HepG2 (cell line): ENCODE results near the gene METTL27. TPM values are rescaled to one million over a fixed set of nuclear protein-coding genes. Genes with fewer than 3 reads are reported as not detected.

ENCODE experiments used
- ATF1 ChIP-seq: IDR thresholded peaks from 2 replicates; pipeline ENCODE4 v1.6.1; 2016; ENCODE audit warnings: mild to moderate bottlenecking, control low read depth
- CBX5 ChIP-seq: sonication (generic); formaldehyde crosslinking; IDR thresholded peaks from 2 replicates; pipeline ENCODE4 v1.4.0; 2020; ENCODE audit warnings: missing genetic modification reagents, borderline replicate concordance
- ELF1 ChIP-seq: sonication (generic); formaldehyde crosslinking; IDR thresholded peaks from 2 replicates; pipeline ENCODE4 v1.4.0; 2020; ENCODE audit warnings: missing genetic modification reagents
- FOSL2 ChIP-seq: sonication (generic); formaldehyde crosslinking; IDR thresholded peaks from 2 replicates; pipeline ENCODE4 v1.4.0; 2020; ENCODE audit warnings: missing genetic modification reagents
- HNF4A ChIP-seq: sonication (generic); formaldehyde crosslinking; IDR thresholded peaks from 2 replicates; pipeline ENCODE4 v1.4.0; 2020; ENCODE audit warnings: missing genetic modification reagents
- HOXA3 ChIP-seq: sonication (generic); formaldehyde crosslinking; IDR thresholded peaks from 2 replicates; pipeline ENCODE4 v1.5.0; 2020; ENCODE audit warnings: missing genetic modification reagents
- KDM1A ChIP-seq: IDR thresholded peaks from 2 replicates; pipeline ENCODE4 v1.6.1; 2016; ENCODE audit warnings: missing compliant biosample characterization
- MXD4 ChIP-seq: IDR thresholded peaks from 2 replicates; pipeline ENCODE4 v1.6.1; 2016; ENCODE audit warnings: mild to moderate bottlenecking, missing biosample characterization, missing genetic modification reagents
- NCOR1 ChIP-seq: fragments of 200-600 bp; sonication (generic); IDR thresholded peaks from 2 replicates; pipeline ENCODE4 v1.7.0; 2017; ENCODE audit warnings: antibody characterized with exemption, low read length, borderline replicate concordance
- NR2F1 ChIP-seq, 2 experiments: fragments of 450-650 bp in 1 of 2; formaldehyde crosslinking in 1 of 2; IDR thresholded peaks; 2 replicates each; pipeline versions ENCODE4 v1.5.0 to v1.6.1; 2016 to 2020; ENCODE audit warnings: mild to moderate bottlenecking in 1 of 2, missing compliant biosample characterization in 1 of 2, missing genetic modification reagents in 1 of 2, moderate library complexity in 1 of 2
- NR2F6 ChIP-seq, 2 experiments: IDR thresholded peaks; 2 replicates each; pipeline ENCODE4 v1.6.1; 2016; ENCODE audit warnings: antibody characterized with exemption in 1 of 2, mild to moderate bottlenecking in 1 of 2
- PHF21A ChIP-seq: sonication (generic); formaldehyde crosslinking; IDR thresholded peaks from 2 replicates; pipeline ENCODE4 v1.5.0; 2020; ENCODE audit warnings: mild to moderate bottlenecking, missing genetic modification reagents
- RCOR2 ChIP-seq: IDR thresholded peaks from 2 replicates; pipeline ENCODE4 v1.6.1; 2016; ENCODE audit warnings: missing biosample characterization, missing genetic modification reagents
- SALL1 ChIP-seq: sonication (generic); formaldehyde crosslinking; IDR thresholded peaks from 2 replicates; pipeline ENCODE4 v1.8.0; 2022; ENCODE audit warnings: mild to moderate bottlenecking, missing genetic modification reagents
- SRY ChIP-seq: sonication (generic); formaldehyde crosslinking; IDR thresholded peaks from 2 replicates; pipeline ENCODE4 v1.8.0; 2022; ENCODE audit warnings: mild to moderate bottlenecking, missing genetic modification reagents
- ZNF205 ChIP-seq: IDR thresholded peaks from 2 replicates; pipeline ENCODE4 v1.6.1; 2018; ENCODE audit warnings: missing biosample characterization, missing genetic modification reagents
- ZNF451 ChIP-seq: sonication (generic); formaldehyde crosslinking; IDR thresholded peaks from 2 replicates; pipeline ENCODE4 v1.5.0; 2020; ENCODE audit warnings: mild to moderate bottlenecking, missing genetic modification reagents
- polyA plus RNA-seq, 8 experiments: library from polyadenylated mRNA; depleted of rRNA in 3 of 8; stranded (reverse) in 7 of 8; unstranded in 1 of 8; fragments of >200 nt; fragmentation: Illumina TruSeq in 4 of 8; extraction: Trizol in 4 of 8; gene quantifications; 2 replicates each; pipeline versions ENCODE4 v1.2.1 to v1.2.3, GENCODE V29; 2011 to 2016; ENCODE audit warnings: low read depth in 4 of 8, missing spikeins in 1 of 8, mixed read lengths in 1 of 8; ENCODE audit not compliant: insufficient read depth in 1 of 8
- total RNA-seq, 5 experiments: library from RNA; depleted of rRNA; stranded (reverse); fragments of >200 nt; fragmentation: Illumina TruSeq; extraction: Trizol; gene quantifications; 2 replicates each; pipeline ENCODE4 v1.2.3, GENCODE V29; 2016; ENCODE audit warnings: low read depth in 1 of 5
- TF ChIP-seq, protein P1 (sequence below): IDR thresholded peaks from 2 replicates; pipeline ENCODE4 v1.6.1; 2016; ENCODE audit warnings: missing compliant biosample characterization, missing genetic modification reagents, borderline replicate concordance

The METTL27 gene
- total and polyA plus RNA-seq, 2 of the 13 experiments (the other 11 are each of a cell fraction or from before 2014, with no cell fraction given), result 2.0 to 3.0 TPM

- TF ChIP-seq ZNF451 (CRISPR knock-in tag) (no peak), NR2F6 (IDR thresholded peaks at IDR 0.05) (peak; percentile 61), NR2F6 (CRISPR knock-in tag; IDR thresholded peaks at IDR 0.05) (peak; percentile 56; the same call in 1 of the 2 replicates), SALL1 (CRISPR knock-in tag) (0 out of 2 replicates have a peak, but pooled peaks have one; percentile 9), KDM1A (CRISPR knock-in tag) (peak; percentile 97), SRY (CRISPR knock-in tag) (no peak), CBX5 (CRISPR knock-in tag) (0 out of 2 replicates have a peak, but pooled peaks have one; percentile 40), HNF4A (CRISPR knock-in tag) (peak; percentile 72), HOXA3 (CRISPR knock-in tag) (0 out of 2 replicates have a peak, but pooled peaks have one; percentile 12), ZNF205 (0 out of 2 replicates have a peak, but pooled peaks have one; percentile 60), ATF1 (CRISPR knock-in tag) (no peak), PHF21A (peak; percentile 28; the same call in 1 of the 2 replicates), FOSL2 (CRISPR knock-in tag) (no peak), MXD4 (CRISPR knock-in tag) (no peak), ELF1 (CRISPR knock-in tag) (no peak), NCOR1 (peak; percentile 37; the same call in 1 of the 2 replicates), NR2F1 (CRISPR knock-in tag; IDR thresholded peaks at IDR 0.05) (peak; percentile 51 to 63; a peak in 2 of 4 replicates), RCOR2 (CRISPR knock-in tag) (peak; percentile 56; the same call in 1 of the 2 replicates)
- TF ChIP-seq, protein P1, sequence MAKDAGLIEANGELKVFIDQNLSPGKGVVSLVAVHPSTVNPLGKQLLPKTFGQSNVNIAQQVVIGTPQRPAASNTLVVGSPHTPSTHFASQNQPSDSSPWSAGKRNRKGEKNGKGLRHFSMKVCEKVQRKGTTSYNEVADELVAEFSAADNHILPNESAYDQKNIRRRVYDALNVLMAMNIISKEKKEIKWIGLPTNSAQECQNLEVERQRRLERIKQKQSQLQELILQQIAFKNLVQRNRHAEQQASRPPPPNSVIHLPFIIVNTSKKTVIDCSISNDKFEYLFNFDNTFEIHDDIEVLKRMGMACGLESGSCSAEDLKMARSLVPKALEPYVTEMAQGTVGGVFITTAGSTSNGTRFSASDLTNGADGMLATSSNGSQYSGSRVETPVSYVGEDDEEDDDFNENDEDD (CRISPR knock-in tag), result no peak
These were observed 3.0 kb downstream of the METTL27 start (continued) for GRCh38 chr7:73839290-73839689.
